Progenitor cell of endocrine pancreas (in vitro differentiated cells): ENCODE data around the gene LRRTM4. TPM values are rescaled to one million over a fixed set of nuclear protein-coding genes. Genes with fewer than 3 reads are reported as not detected.

ENCODE experiments used
- DNase-seq: peaks from one replicate; pipeline ENCODE4 v3.0.0; 2021; ENCODE audit warnings: low spot score; ENCODE audit not compliant: unreplicated experiment
- H3K27ac Mint-ChIP-seq: 2 replicates; pipeline ENCODE4 v1.8.0; 2021; ENCODE audit warnings: mild to moderate bottlenecking, moderate library complexity, mixed read lengths
- H3K27me3 Mint-ChIP-seq: 2 replicates; pipeline ENCODE4 v1.8.0; 2021; ENCODE audit warnings: mixed read lengths
- H3K36me3 Mint-ChIP-seq: 2 replicates; pipeline ENCODE4 v1.8.0; 2022; ENCODE audit warnings: mixed read lengths; ENCODE audit not compliant: insufficient read depth
- H3K4me1 Mint-ChIP-seq: 2 replicates; pipeline ENCODE4 v1.8.0; 2021; ENCODE audit warnings: low read depth, mixed read lengths
- H3K4me3 Mint-ChIP-seq: 2 replicates; pipeline ENCODE4 v1.8.0; 2021; ENCODE audit warnings: low read depth, mild to moderate bottlenecking, moderate library complexity, mixed read lengths
- H3K9me3 Mint-ChIP-seq: 2 replicates; pipeline ENCODE4 v1.8.0; 2021; ENCODE audit warnings: low read depth, mixed read lengths
- CTCF ChIP-seq: fragments of 200-600 bp; sonication (generic); IDR thresholded peaks from one replicate; pipeline ENCODE4 v1.5.0; 2021; ENCODE audit warnings: antibody characterized with exemption, mild to moderate bottlenecking; ENCODE audit not compliant: unreplicated experiment
- total RNA-seq: library from RNA; stranded (reverse); gene quantifications from 2 replicates; pipeline ENCODE4 v1.2.1, GENCODE V29; 2021

The LRRTM4 gene
- total RNA-seq, 1 donor from 2014 or later: 2.3 TPM

GRCh38 chr2:76749858-76750257, 772.3 kb downstream of the LRRTM4 start:
- Mint-ChIP-seq H3K27me3 (no peaks in the 10 kb centered on the region), H3K9me3 (no peaks in the 10 kb centered on the region), H3K4me1 (no peaks in the 10 kb centered on the region), H3K4me3 (no peak overlapping the region), H3K27ac (no peak overlapping the region), H3K36me3 (no peaks in the 10 kb centered on the region)
- no peak for TF ChIP-seq CTCF
- DNase-seq: no peak

GRCh38 chr2:76748581-76749296, 773.4 kb downstream of the LRRTM4 start:
- H3K9me3 Mint-ChIP-seq: no peaks in the 10 kb centered on the region
- TF ChIP-seq CTCF: no peak
- H3K4me3 Mint-ChIP-seq: no peak overlapping the region
- no peak for DNase-seq
- no peaks in the 10 kb centered on the region for H3K27me3 Mint-ChIP-seq
- H3K4me1 Mint-ChIP-seq: no peaks in the 10 kb centered on the region
- H3K36me3 Mint-ChIP-seq: no peaks in the 10 kb centered on the region
- H3K27ac Mint-ChIP-seq: no peak overlapping the region

GRCh38 chr2:76745605-76746004, 776.6 kb downstream of the LRRTM4 start:
- Mint-ChIP-seq H3K27me3 (no peaks in the 10 kb centered on the region), H3K36me3 (no peaks in the 10 kb centered on the region), H3K4me1 (no peaks in the 10 kb centered on the region)

GRCh38 chr2:76737607-76738006, 784.6 kb downstream of the LRRTM4 start:
- Mint-ChIP-seq H3K4me1 (peaks cover 4% of the 10 kb centered on the region), H3K4me3 (no peak overlapping the region), H3K9me3 (no peaks in the 10 kb centered on the region), H3K27me3 (no peaks in the 10 kb centered on the region), H3K36me3 (no peaks in the 10 kb centered on the region), H3K27ac (no peak overlapping the region)
- no peak for DNase-seq
- TF ChIP-seq CTCF: no peak

More at GRCh38 chr2:76745605-76746004, 776.6 kb downstream of the LRRTM4 start:
- no peak for TF ChIP-seq CTCF
- DNase-seq: no peak
- Mint-ChIP-seq H3K4me3 (no peak overlapping the region), H3K9me3 (no peaks in the 10 kb centered on the region), H3K27ac (no peak overlapping the region)

- peaks cover 4% of the 10 kb centered on the region for H3K4me1 Mint-ChIP-seq
- no peak overlapping the region for H3K4me3 Mint-ChIP-seq
- H3K27ac Mint-ChIP-seq: no peak overlapping the region
- H3K27me3 Mint-ChIP-seq: no peaks in the 10 kb centered on the region
- H3K9me3 Mint-ChIP-seq: no peaks in the 10 kb centered on the region
- H3K36me3 Mint-ChIP-seq: no peaks in the 10 kb centered on the region
- TF ChIP-seq CTCF: no peak
- no peak for DNase-seq
Observed at GRCh38 chr2:76733736-76734135, 788.4 kb downstream of the LRRTM4 start.
